Upper lobe of left lung (tissue), 4 donors: Measurements from ENCODE around the gene UQCC2.

Source experiments
- EP300 ChIP-seq, 4 donors: sonication (generic); formaldehyde crosslinking; IDR thresholded peaks; one replicate each; pipeline ENCODE4 v1.5.1; 2017; ENCODE audit warnings: antibody characterized with exemption in 4 of 4, control low read depth in 2 of 4
- POLR2A ChIP-seq, 4 donors: fragments of 450-650 bp; IDR thresholded peaks; one replicate each; pipeline ENCODE4 v1.5.1; 2016 to 2017; ENCODE audit warnings: antibody characterized with exemption in 4 of 4, mild to moderate bottlenecking in 2 of 4
- POLR2AphosphoS5 ChIP-seq, 2 donors: sonication (generic); formaldehyde crosslinking; IDR thresholded peaks; one replicate each; pipeline ENCODE4 v1.5.1; 2017; ENCODE audit warnings: antibody characterized with exemption in 2 of 2
- TF ChIP-seq, protein P1 (sequence below), 6 experiments: fragments of 450-650 bp in 4 of 6; fragments of 200-600 bp in 2 of 6; sonication (generic) in 2 of 6; IDR thresholded peaks; one replicate each; pipeline ENCODE4 v1.5.1; 2016 to 2019; ENCODE audit warnings: antibody characterized with exemption in 6 of 6

- TF ChIP-seq, protein P1, sequence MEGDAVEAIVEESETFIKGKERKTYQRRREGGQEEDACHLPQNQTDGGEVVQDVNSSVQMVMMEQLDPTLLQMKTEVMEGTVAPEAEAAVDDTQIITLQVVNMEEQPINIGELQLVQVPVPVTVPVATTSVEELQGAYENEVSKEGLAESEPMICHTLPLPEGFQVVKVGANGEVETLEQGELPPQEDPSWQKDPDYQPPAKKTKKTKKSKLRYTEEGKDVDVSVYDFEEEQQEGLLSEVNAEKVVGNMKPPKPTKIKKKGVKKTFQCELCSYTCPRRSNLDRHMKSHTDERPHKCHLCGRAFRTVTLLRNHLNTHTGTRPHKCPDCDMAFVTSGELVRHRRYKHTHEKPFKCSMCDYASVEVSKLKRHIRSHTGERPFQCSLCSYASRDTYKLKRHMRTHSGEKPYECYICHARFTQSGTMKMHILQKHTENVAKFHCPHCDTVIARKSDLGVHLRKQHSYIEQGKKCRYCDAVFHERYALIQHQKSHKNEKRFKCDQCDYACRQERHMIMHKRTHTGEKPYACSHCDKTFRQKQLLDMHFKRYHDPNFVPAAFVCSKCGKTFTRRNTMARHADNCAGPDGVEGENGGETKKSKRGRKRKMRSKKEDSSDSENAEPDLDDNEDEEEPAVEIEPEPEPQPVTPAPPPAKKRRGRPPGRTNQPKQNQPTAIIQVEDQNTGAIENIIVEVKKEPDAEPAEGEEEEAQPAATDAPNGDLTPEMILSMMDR (IDR thresholded peaks at IDR 0.05), result no peak
- no peak for TF ChIP-seq POLR2AphosphoS5 (IDR thresholded peaks at IDR 0.05)
- no peak for TF ChIP-seq POLR2A (IDR thresholded peaks at IDR 0.05)
- no peak for TF ChIP-seq EP300 (IDR thresholded peaks at IDR 0.05)
These were observed 30.6 kb upstream of the UQCC2 start for GRCh38 chr6:33742092-33742491.
